Dendritic cell treated with granulocyte-macrophage colony-stimulating factor and Interleukin-4, amounts not matched to agents 40 ng/mL and 50 ng/mL, for 4 days (primary cell): ENCODE data around the gene NOTUM.

ENCODE experiments used
- H3K27ac Mint-ChIP-seq: one replicate; pipeline ENCODE4 v1.8.0; 2022; ENCODE audit warnings: mild to moderate bottlenecking, mixed read lengths
- H3K27me3 Mint-ChIP-seq: one replicate; pipeline ENCODE4 v1.8.0; 2022; ENCODE audit warnings: mild to moderate bottlenecking, mixed read lengths
- H3K36me3 Mint-ChIP-seq: one replicate; pipeline ENCODE4 v1.8.0; 2022; ENCODE audit warnings: low read depth, mixed read lengths
- H3K4me1 Mint-ChIP-seq: one replicate; pipeline ENCODE4 v1.8.0; 2022; ENCODE audit warnings: low read depth, mixed read lengths
- H3K4me3 Mint-ChIP-seq: one replicate; pipeline ENCODE4 v1.8.0; 2022; ENCODE audit warnings: mild to moderate bottlenecking, moderate library complexity, mixed read lengths
- H3K9me3 Mint-ChIP-seq: one replicate; pipeline ENCODE4 v1.8.0; 2022; ENCODE audit warnings: mixed read lengths
- intact Hi-C: fragments of 100-400 bp; cut with micrococcal nuclease; formaldehyde crosslinking; loops from one replicate; pipeline ENCODE4 v1.15.0; 2022

NOTUM gene

DNA sequence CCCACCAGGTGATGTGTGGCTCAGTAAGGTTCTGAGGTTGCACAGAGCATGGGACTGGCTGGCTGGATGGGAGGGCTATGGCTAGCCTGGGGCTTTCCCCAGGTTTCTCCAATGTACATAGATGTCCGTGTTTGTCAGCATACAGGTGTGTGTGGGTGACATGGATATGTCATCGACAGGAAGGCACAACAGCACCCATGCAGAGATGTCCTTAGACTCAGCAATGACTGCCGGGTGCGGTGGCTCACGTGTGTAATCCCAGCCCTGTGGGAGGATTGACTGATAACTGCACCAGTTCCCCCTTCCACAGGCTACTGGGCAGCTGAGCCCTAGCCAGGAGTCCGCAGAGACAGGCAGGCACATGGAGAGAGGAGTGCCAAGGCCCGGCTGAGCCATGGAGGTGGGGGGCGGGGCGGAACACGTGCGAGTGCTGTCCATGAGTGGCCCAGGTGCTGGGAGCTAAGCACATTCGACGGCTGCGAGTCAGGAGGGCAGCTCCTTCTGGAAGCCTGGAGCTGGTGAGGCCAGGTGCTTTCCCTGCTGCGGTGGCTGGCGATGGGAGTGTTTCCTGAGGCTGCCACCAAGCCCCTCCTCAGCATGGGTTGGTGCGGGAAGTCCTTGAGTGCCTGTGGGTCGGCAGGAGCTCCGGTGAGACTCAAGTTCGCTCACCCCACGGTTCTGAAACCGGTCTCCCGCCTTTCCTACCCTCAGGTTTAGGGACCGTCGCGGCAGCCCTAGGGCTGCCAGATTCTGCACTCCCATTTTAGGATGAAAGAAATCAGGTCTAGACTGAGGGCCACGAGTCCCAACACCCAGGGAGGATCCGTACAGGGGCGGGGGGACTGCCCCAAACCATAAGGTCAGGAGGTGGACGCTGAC, 15.6 kb upstream of the NOTUM start:
- peaks cover 33% of the 10 kb centered on the region for H3K36me3 Mint-ChIP-seq
- H3K9me3 Mint-ChIP-seq: no peaks in the 10 kb centered on the region
- peaks cover 18% of the 10 kb centered on the region for H3K27me3 Mint-ChIP-seq
- intact Hi-C loops: no loop called here
- H3K4me3 Mint-ChIP-seq: peak overlapping the region; percentile 97
- H3K4me1 Mint-ChIP-seq: peaks cover 55% of the 10 kb centered on the region
- H3K27ac Mint-ChIP-seq: peak overlapping the region; percentile 98

DNA sequence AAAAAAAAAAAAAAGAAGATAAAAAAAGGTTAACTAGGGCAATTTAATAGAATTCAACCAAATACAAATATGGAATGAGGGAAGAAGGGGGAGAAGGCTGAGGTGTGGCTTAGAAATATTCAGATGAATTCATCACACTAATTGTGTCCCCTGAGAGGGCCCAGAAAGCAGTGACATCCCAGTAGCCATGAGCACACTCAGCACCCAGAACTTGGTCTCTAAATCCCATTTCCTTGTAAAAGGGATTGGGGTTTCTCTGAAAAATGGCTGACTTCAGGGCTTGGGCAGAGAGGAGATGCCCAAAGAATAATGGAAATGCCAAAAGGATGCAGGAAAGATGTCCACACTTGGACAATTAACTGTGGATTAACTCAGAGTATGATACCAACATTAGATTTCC, 12.4 kb upstream of the NOTUM start:
- Mint-ChIP-seq H3K27me3 (peaks cover 18% of the 10 kb centered on the region), H3K4me3 (no peak overlapping the region), H3K27ac (no peak overlapping the region), H3K4me1 (peaks cover 31% of the 10 kb centered on the region), H3K9me3 (no peaks in the 10 kb centered on the region), H3K36me3 (peaks cover 7% of the 10 kb centered on the region)
- intact Hi-C loops: no loop called here

DNA sequence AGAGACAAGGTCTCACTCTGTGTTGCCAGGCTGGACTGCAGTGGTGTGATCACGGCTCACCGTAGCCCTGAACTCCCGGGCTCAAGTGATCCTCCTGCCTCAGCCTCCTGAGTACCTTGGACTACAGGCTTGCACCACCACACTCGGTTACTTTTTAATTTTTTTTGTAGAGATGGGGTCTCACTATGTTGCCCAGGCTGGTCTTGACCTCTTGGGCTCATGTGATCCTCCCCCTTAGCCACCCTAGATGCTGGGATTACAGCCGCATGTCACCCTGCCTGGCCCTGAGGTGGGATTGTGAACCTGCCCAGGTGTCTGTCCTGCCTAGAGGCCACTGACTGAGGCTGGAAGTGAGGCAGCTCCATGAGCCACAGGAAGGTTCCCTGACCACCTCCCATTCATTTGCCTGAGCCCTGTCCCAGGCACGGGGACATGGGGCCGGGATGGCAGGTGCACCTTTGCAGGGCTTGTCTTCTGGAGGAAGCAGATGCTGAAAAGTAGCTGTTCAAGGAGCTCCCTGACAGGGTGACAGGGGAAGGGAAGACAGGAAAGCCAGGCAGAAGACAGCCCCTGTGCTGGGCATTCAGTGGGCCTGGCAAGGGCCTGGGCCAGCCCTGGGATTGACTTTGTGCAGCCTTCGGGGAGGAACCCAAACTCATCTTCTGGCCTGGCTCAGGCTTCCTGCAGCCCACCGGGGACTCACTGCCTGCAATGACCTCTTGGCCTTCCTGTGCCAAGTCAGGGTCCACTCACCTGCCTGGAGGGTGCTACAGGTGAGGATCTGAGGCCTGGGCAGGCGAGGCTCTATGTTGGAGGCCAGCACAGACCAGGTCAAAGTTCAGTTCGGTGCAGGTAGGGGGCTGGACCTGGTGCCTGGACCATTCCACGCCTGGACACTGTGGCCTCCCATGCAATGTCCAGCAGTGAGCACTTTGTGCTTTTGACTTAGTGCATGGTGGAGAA, 8.1 kb upstream of the NOTUM start:
- Mint-ChIP-seq H3K27ac (no peak overlapping the region), H3K27me3 (peaks cover 27% of the 10 kb centered on the region), H3K4me3 (no peak overlapping the region), H3K36me3 (no peaks in the 10 kb centered on the region), H3K9me3 (no peaks in the 10 kb centered on the region), H3K4me1 (peaks cover 35% of the 10 kb centered on the region)
- intact Hi-C loops: loop anchor here (10.0 kb wide), 1 partner anchor 186 kb away; no protein-coding TSS in a partner anchor

DNA sequence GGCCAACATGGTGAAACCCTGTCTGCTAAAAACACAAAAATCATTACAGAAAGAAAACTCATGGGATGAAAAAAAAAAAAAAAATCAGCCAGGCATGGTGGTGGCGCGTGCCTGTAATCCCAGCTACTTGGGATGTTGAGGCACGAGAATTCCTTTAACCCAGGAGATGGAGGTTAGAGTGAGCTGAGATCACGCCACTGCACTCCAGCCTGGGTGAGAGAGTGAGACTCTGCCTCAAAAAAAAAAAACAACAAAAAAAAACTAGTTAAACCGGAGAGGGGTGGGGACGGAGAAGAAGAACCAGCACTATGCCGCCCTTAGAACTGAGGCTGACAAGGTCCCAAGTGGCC, 7.4 kb upstream of the NOTUM start:
- H3K9me3 Mint-ChIP-seq: no peaks in the 10 kb centered on the region
- peak overlapping the region; percentile 51 for H3K4me3 Mint-ChIP-seq
- intact Hi-C loops: loop anchor here (10.0 kb wide), 1 partner anchor 186 kb away; no protein-coding TSS in a partner anchor
- peak overlapping the region; percentile 56 for H3K27ac Mint-ChIP-seq
- peaks cover 33% of the 10 kb centered on the region for H3K27me3 Mint-ChIP-seq
- H3K36me3 Mint-ChIP-seq: no peaks in the 10 kb centered on the region
- H3K4me1 Mint-ChIP-seq: peaks cover 33% of the 10 kb centered on the region

DNA sequence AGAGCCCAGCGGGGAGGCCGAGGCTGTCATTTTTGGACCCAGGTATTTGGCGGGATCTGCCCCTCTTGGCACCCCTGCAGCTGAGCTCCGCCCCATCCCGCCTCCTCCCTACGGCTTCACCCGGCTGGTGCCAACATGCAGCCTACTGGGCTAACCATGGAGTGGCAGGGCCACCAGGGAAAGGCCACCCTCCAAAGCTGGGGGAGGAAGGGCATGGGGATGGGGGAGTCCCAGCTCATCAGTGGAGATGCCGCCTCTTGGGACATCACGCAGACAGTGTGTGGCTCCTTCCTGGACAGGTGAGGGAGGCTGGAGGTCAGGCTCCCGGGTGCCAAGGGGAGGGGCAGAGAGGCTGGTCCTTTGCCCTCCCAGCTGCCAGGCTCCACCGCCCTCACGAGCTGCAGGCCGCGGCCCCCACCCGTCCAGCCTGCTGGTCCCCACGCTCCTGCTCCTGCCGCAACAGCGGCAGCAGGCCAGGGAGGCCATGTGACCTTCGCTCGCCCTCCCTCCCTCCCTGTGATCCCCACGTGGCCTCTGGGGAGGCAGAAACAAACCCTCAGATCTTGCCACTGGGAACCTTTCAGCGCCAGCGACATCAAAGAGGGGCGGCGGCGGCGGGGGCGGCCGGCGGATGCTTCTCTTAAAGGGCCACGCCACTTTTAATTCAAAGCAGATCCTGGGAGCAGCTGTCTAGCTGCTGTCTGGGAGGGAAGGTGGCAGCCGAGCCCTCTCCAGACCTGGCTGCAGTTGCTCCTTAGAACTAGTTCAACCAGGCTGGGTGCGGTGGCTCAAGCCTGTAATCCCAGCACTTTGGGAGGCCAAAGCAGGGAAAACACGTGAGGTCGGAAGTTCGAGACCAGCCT, 6.8 kb upstream of the NOTUM start:
- H3K4me3 Mint-ChIP-seq: peak overlapping the region; percentile 51
- H3K4me1 Mint-ChIP-seq: peaks cover 33% of the 10 kb centered on the region
- H3K36me3 Mint-ChIP-seq: no peaks in the 10 kb centered on the region
- intact Hi-C loops: loop anchor here (10.0 kb wide), 1 partner anchor 187 kb away; no protein-coding TSS in a partner anchor
- peak overlapping the region; percentile 56 for H3K27ac Mint-ChIP-seq
- H3K27me3 Mint-ChIP-seq: peaks cover 37% of the 10 kb centered on the region
- no peaks in the 10 kb centered on the region for H3K9me3 Mint-ChIP-seq

DNA sequence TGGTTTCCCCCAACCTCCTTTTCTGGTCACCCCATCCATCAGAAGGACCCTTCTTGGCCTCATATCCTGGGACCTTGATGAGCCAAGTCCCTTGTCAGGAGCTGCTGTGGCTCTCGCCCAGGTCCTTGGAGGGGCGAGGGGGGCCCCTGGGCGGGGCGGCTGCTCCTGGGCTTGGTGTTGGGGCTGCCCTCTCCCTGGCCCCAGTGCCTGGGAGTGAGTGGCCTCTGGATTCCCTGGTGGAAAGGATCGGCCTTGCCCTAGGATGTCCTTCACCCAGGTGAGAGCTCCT, 6.2 kb upstream of the NOTUM start:
- H3K4me3 Mint-ChIP-seq: no peak overlapping the region
- H3K9me3 Mint-ChIP-seq: no peaks in the 10 kb centered on the region
- intact Hi-C loops: loop anchor here (10.0 kb wide), 1 partner anchor 188 kb away; no protein-coding TSS in a partner anchor
- peaks cover 43% of the 10 kb centered on the region for H3K27me3 Mint-ChIP-seq
- H3K4me1 Mint-ChIP-seq: peaks cover 33% of the 10 kb centered on the region
- H3K36me3 Mint-ChIP-seq: no peaks in the 10 kb centered on the region
- H3K27ac Mint-ChIP-seq: peak overlapping the region; percentile 56

DNA sequence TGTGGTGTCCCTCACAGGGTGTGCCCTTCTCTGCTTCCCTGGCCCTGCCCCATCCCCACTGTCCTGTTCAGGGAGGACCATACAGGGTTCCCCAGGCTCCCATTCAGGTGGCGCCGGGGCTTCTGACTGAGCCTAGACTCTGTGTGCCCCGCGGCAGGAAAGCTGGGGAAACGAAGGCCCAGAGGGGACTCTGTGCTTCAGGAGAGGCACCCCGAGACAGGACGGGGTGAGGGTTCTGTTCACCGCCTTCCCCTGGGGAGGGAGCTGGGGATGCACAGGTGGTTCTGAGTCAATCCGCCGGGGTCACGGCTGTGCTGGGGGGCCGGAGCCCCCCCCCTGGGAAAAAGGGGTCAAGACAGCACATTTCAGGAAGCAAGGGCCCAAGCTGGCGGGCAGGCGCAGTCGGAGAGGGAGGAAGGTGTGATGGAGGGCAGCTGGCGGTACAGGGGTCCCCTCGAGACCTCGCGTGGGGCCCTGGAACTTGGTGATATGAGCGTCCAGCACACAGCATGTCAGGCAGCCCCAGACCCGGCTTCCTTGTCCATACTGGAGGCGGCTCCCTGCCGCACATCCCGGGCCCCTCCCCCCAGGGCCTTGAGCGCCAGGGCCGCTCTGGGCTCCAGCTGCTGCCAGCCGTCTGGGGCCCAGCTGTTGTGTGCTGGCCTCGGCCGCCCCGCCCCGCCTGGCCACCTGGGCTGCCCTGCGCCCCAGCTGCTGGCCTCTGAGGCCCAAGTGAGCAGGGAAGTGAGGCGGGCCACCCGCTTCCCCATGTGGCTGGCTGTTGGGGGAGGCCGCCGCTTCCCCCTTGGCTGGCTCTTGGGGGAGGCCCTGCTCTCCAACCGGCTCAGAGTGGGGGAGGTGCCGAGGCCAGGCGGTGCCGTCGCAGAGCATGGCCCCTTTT, 5.6 kb upstream of the NOTUM start:
- H3K4me3 Mint-ChIP-seq: peak overlapping the region; percentile 32
- intact Hi-C loops: loop anchor here (10.0 kb wide), 1 partner anchor 188 kb away; no protein-coding TSS in a partner anchor
- H3K4me1 Mint-ChIP-seq: peaks cover 33% of the 10 kb centered on the region
- H3K27me3 Mint-ChIP-seq: peaks cover 46% of the 10 kb centered on the region
- no peaks in the 10 kb centered on the region for H3K36me3 Mint-ChIP-seq
- peak overlapping the region; percentile 56 for H3K27ac Mint-ChIP-seq
- H3K9me3 Mint-ChIP-seq: no peaks in the 10 kb centered on the region

DNA sequence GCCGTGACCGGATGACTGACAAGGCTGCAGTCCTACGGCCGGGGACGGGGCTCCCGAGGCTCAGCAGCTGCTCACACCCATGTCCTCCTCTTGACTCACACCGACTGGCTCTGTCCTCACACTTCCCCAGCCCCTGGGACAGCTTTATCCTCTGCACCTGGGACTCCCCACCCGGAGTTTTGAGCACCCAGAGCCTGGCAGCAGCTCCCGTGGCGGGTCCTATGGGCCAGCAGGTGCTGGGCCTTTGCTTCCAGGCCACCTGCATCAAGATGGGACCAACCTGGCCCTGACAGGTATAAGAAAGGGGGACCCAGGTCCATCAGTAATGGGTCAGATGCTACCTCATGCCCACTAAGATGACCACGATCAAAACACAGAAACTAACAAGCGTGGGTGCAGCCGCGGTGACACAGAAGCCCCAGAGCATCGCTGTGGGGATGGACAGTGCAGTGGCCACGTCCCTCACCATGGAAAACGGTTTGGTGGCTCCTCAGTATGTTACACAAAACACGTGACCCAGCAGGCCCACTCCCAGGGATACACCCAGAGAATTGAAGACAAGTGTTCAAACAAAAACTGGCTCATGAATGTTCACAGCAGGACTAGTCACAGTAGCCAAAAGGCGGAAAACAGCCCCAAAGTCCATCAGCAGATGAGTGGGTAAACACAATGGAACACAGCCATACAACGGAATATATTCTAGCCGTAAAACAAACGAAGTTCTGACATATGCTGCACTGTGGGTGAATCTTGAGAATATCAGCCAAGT, 3.3 kb upstream of the NOTUM start:
- Mint-ChIP-seq H3K9me3 (no peaks in the 10 kb centered on the region), H3K36me3 (no peaks in the 10 kb centered on the region), H3K4me1 (peaks cover 33% of the 10 kb centered on the region), H3K27ac (no peak overlapping the region), H3K27me3 (peaks cover 52% of the 10 kb centered on the region), H3K4me3 (no peak overlapping the region)
- intact Hi-C loops: loop anchor here (10.0 kb wide), 1 partner anchor 191 kb away; no protein-coding TSS in a partner anchor

DNA sequence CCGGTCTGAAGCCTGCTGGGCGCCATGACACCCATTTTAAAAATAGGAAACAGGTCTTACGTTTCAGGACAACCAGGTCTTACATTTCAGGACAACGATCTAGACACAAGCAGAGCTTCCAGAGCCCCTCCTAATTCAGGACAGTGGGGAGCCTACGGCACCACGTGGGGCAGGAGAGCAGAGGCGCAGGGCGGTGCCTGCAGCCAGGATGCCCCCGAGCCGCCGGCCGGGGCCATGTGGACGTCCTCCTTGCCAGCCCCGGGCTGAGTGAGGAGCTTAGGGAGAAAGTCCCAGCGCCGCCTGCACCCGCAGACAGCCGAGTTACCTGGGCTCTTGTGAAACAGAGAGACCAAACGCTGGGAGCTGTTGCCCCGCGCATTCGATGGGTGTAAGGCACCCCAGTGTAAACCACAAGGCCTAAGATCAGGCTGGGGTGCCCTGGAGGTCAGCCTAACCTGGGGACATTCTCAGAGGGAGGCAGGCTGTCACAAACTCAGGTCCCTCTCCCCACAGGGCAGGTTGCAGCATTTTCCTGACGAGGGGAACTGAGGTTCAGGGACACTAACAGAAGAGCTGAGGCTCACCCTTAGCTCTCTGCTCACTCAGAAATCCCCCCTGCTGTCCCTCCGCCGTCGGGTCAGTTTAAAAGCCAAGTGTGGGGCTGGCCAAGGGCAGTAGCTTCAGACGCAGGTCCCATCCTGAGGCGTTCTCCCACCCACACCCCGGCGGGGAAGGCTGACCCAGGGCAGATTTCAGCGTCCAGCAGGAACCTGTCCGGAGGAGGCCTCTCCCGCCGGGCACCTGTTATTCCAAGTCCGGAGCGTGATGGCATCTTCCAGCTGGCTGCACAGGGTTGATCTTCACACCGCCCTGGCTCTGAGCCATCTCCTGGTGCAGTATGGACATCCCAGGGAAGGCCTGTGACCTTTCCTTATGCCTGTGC, 1.8 kb upstream of the NOTUM start:
- H3K4me3 Mint-ChIP-seq: no peak overlapping the region
- intact Hi-C loops: loop anchor here (10.0 kb wide), 1 partner anchor 192 kb away; no protein-coding TSS in a partner anchor
- peaks cover 30% of the 10 kb centered on the region for H3K4me1 Mint-ChIP-seq
- peaks cover 67% of the 10 kb centered on the region for H3K27me3 Mint-ChIP-seq
- H3K9me3 Mint-ChIP-seq: no peaks in the 10 kb centered on the region
- no peaks in the 10 kb centered on the region for H3K36me3 Mint-ChIP-seq
- H3K27ac Mint-ChIP-seq: no peak overlapping the region

DNA sequence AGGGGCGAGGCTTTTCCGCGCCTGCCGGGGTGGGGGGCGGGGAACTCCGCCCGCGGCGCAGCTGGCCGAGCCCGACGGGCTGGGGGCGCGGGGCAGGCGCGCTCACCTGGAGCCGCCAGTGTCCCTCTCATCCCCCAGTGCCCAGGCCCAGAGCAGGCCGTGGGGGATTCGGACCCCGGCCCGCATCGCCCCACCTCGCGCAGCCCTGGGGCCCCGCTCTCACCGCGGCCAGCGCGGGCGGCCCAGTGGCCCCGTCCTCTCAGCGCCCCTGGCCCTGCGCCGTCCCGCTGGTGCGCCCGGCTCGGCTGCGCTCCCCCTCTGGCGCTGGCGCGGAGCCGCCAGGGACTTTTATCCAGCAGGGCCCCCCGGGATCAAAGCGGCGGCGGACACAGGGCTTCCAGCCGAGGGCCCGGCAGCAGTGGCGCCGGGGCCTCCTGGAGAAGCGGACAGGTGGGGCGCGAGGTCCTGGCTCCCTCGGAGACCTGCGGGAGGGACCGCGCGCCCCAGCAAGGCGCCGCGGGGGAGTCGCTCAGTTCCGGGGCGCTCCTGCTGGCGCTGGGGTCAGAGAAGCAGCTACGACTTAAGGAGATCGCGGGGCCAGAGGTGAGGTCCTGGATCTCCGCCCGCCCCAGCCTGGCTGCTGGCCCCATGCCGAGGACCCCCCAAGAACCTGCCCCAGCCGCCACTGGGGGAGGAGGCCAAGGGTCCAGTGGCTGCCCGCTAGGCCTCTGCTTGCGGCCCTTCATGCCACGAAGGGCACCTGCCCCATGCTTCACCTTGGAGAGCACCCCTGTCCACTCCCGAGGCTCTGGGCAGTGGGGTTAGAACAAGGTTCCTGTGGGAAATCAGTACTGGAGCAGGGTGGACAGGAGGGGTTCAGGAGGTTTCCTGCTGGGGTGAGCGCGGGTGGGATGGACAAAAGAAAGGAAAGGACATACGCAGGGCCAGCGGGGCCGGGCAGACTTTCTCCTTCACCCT, 823 bp upstream of the NOTUM start:
- Mint-ChIP-seq H3K27me3 (peaks cover 73% of the 10 kb centered on the region), H3K4me1 (peaks cover 21% of the 10 kb centered on the region), H3K27ac (no peak overlapping the region), H3K4me3 (no peak overlapping the region), H3K9me3 (no peaks in the 10 kb centered on the region), H3K36me3 (no peaks in the 10 kb centered on the region)
- intact Hi-C loops: loop anchor here (10.0 kb wide), 1 partner anchor 193 kb away; no protein-coding TSS in a partner anchor
